C4-2B (cell line): ENCODE data around the gene M1AP.

Experiments
- ZFX ChIP-seq: fragments of 450-650 bp; IDR thresholded peaks from 2 replicates; pipeline ENCODE4 v1.6.1; 2017
- TF ChIP-seq, protein P1 (sequence below): fragments of 450-650 bp; conservative IDR thresholded peaks from 2 replicates; pipeline ENCODE4 v1.5.1; 2017; ENCODE audit warnings: mild to moderate bottlenecking

DNA sequence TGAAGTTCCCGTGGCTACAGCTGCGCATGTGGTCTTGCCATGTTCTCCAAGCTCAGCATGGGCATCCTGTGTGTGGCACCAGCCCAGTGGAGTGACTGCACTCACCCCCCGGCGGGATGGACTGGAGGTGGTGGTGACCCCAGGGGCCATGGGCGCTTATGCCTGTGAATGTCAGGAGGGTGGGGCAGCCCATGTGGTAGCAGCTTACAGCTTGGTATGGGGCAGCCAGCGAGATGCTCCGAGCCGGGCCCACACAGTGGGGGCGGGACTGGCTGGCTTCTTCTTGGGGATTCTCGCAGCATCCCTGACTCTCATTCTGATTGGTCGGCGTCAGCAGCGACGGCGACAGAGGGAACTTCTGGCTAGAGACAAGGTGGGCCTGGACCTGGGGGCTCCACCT is 31.5 kb upstream of the M1AP start:
- TF ChIP-seq, protein P1, sequence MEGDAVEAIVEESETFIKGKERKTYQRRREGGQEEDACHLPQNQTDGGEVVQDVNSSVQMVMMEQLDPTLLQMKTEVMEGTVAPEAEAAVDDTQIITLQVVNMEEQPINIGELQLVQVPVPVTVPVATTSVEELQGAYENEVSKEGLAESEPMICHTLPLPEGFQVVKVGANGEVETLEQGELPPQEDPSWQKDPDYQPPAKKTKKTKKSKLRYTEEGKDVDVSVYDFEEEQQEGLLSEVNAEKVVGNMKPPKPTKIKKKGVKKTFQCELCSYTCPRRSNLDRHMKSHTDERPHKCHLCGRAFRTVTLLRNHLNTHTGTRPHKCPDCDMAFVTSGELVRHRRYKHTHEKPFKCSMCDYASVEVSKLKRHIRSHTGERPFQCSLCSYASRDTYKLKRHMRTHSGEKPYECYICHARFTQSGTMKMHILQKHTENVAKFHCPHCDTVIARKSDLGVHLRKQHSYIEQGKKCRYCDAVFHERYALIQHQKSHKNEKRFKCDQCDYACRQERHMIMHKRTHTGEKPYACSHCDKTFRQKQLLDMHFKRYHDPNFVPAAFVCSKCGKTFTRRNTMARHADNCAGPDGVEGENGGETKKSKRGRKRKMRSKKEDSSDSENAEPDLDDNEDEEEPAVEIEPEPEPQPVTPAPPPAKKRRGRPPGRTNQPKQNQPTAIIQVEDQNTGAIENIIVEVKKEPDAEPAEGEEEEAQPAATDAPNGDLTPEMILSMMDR: no peak
- no peak for TF ChIP-seq ZFX
